RCC 7860 (cell line): ENCODE data around the gene L3MBTL4.
"Not testable (repeated sequence)": the region's sequence is repeated elsewhere in the genome, so short reads cannot be mapped to it uniquely, and the experiment has no call there.

Source experiments
- DNase-seq: peaks from one replicate; pipeline ENCODE4 v3.0.0-alpha.2; 2015; ENCODE audit warnings: low spot score
- FAIRE-seq: peaks from 2 replicates; lab custom pipeline; 2012; peaks lifted over from hg19 to GRCh38; lab: Jason Lieb, UNC

The L3MBTL4 gene

GRCh38 chr18:6204476-6204875, 210.2 kb downstream of the L3MBTL4 start:
- DNase-seq (no peak), FAIRE-seq (no peak)

GRCh38 chr18:6203791-6204190, 210.9 kb downstream of the L3MBTL4 start:
- FAIRE-seq (no peak), DNase-seq (no peak)

- DNase-seq (no peak), FAIRE-seq (no peak)
These were observed 211.8 kb downstream of the L3MBTL4 start for GRCh38 chr18:6202861-6203260.

GRCh38 chr18:6200204-6200774, 214.4 kb downstream of the L3MBTL4 start:
- FAIRE-seq, result no peak
- DNase-seq, result no peak

- no peak for FAIRE-seq
- no peak for DNase-seq
These were observed 214.9 kb downstream of the L3MBTL4 start for GRCh38 chr18:6199777-6200176.

GRCh38 chr18:6198585-6198984, 216.1 kb downstream of the L3MBTL4 start:
- no peak for FAIRE-seq
- no peak for DNase-seq

GRCh38 chr18:6194640-6195039, 220.1 kb downstream of the L3MBTL4 start:
- no peak for DNase-seq
- FAIRE-seq, result no peak

GRCh38 chr18:6185782-6186181, 228.9 kb downstream of the L3MBTL4 start:
- not testable (repeated sequence) for FAIRE-seq, DNase-seq

GRCh38 chr18:6174983-6175745, 239.5 kb downstream of the L3MBTL4 start:
- no peak for DNase-seq
- FAIRE-seq, result no peak

- DNase-seq (no peak), FAIRE-seq (no peak)
These were observed 244.1 kb downstream of the L3MBTL4 start for GRCh38 chr18:6170604-6171003.

- FAIRE-seq (no peak), DNase-seq (no peak)
These were observed 253.2 kb downstream of the L3MBTL4 start for GRCh38 chr18:6161549-6161948.

- no peak for DNase-seq
- FAIRE-seq, result no peak
These were observed 255.3 kb downstream of the L3MBTL4 start for GRCh38 chr18:6159426-6159825.

- no peak for FAIRE-seq
- DNase-seq, result no peak
These were observed 255.8 kb downstream of the L3MBTL4 start for GRCh38 chr18:6158958-6159357.

- DNase-seq (no peak), FAIRE-seq (no peak)
These were observed 258.3 kb downstream of the L3MBTL4 start for GRCh38 chr18:6156446-6156845.

- DNase-seq (no peak), FAIRE-seq (no peak)
These were observed 259.0 kb downstream of the L3MBTL4 start for GRCh38 chr18:6155707-6156106.

- DNase-seq (no peak), FAIRE-seq (no peak)
These were observed 264.3 kb downstream of the L3MBTL4 start for GRCh38 chr18:6150430-6150829.

- DNase-seq (no peak), FAIRE-seq (no peak)
These were observed 268.4 kb downstream of the L3MBTL4 start for GRCh38 chr18:6146307-6146661.

GRCh38 chr18:6145645-6146306, 268.9 kb downstream of the L3MBTL4 start:
- DNase-seq (no peak), FAIRE-seq (no peak)

- FAIRE-seq (no peak), DNase-seq (no peak)
These were observed 275.7 kb downstream of the L3MBTL4 start for GRCh38 chr18:6139007-6139406.

- not testable (repeated sequence) for FAIRE-seq, DNase-seq
These were observed 278.8 kb downstream of the L3MBTL4 start for GRCh38 chr18:6135901-6136300.

- DNase-seq, FAIRE-seq: not testable (repeated sequence)
These were observed 279.7 kb downstream of the L3MBTL4 start for GRCh38 chr18:6135029-6135428.

- DNase-seq (no peak), FAIRE-seq (no peak)
These were observed 281.9 kb downstream of the L3MBTL4 start for GRCh38 chr18:6132751-6133368.
